GM12878 (cell line): Measurements from ENCODE around the gene ZNF837. TPM values are rescaled to one million over a fixed set of nuclear protein-coding genes. Genes with fewer than 3 reads are reported as not detected.

Experiments
- ATAC-seq: fragments of 200-7000 bp; cut with Tn5 transposase; 3 replicates; pipeline ENCODE4 v1.9.1; 2020; ENCODE audit warnings: mild to moderate bottlenecking, moderate library complexity
- BruUV-seq: library from RNA; stranded (reverse); fragments of 400-500 nt; replicated peaks from 2 replicates; lab custom pipeline; 2021; lab: Mats Ljungman, UMichigan
- CTCF ChIA-PET: fragments of 300-600 bp; sonication (Branson Sonifier 250); formaldehyde crosslinking; extraction: SDS; loops from one replicate; lab custom pipeline; 2021; ENCODE audit warnings: inconsistent platforms; lab: Yijun Ruan, JAX
- POLR2A ChIA-PET: fragments of 350-600 bp; formaldehyde crosslinking; extraction: SDS; loops from one replicate; lab custom pipeline; 2021; ENCODE audit warnings: inconsistent platforms; lab: Charles Lee
- RAD21 ChIA-PET: fragments of 300-600 bp; sonication (Branson Sonifier 250); formaldehyde crosslinking; loops from one replicate; lab custom pipeline; 2023; ENCODE audit warnings: antibody characterized with exemption; ENCODE audit not compliant: unreplicated experiment; lab: Charles Lee
- SMC1A ChIA-PET: fragments of 300-600 bp; sonication (Branson Sonifier 250); formaldehyde crosslinking; loops from one replicate; lab custom pipeline; 2023; ENCODE audit not compliant: unreplicated experiment, uncharacterized antibody; lab: Charles Lee
- DNase-seq: peaks from one replicate; pipeline ENCODE4 v3.0.0-alpha.2; 2011; ENCODE audit warnings: low read depth, low spot score
- FAIRE-seq: peaks from 3 replicates; lab custom pipeline; 2011; peaks lifted over from hg19 to GRCh38; lab: Jason Lieb, UNC
- H2AFZ ChIP-seq: 2 replicates; pipeline ENCODE4 v1.6.0; 2011; ENCODE audit warnings: low read depth, low read length, control low read depth; ENCODE audit not compliant: control insufficient read depth
- H3K27ac ChIP-seq: 2 replicates; pipeline ENCODE4 v1.5.1; 2011; ENCODE audit warnings: control low read depth; ENCODE audit not compliant: control insufficient read depth, insufficient read depth
- H3K27me3 ChIP-seq, 2 experiments: replicated peaks in 1 of 2; 2 replicates each; pipeline versions ENCODE4 v1.6.0 to v1.6.1; 2011; ENCODE audit warnings: low read length in 1 of 2; ENCODE audit not compliant: control insufficient read depth in 2 of 2, insufficient read depth in 2 of 2
- H3K36me3 ChIP-seq, 2 experiments: 2 replicates each; pipeline ENCODE4 v1.5.1; 2011; ENCODE audit warnings: low read length in 1 of 2; ENCODE audit not compliant: control insufficient read depth in 2 of 2, insufficient read depth in 2 of 2
- H3K4me1 ChIP-seq: 2 replicates; pipeline ENCODE4 v1.6.1; 2011; ENCODE audit warnings: mild to moderate bottlenecking, low read length, moderate library complexity, mixed read lengths; ENCODE audit not compliant: control insufficient read depth, insufficient read depth
- H3K4me2 ChIP-seq: 2 replicates; pipeline ENCODE4 v1.6.0; 2011; ENCODE audit warnings: control low read depth; ENCODE audit not compliant: control insufficient read depth, insufficient read depth
- H3K4me3 ChIP-seq: fragments of 200-600 bp; sonication (generic); 2 replicates; pipeline ENCODE4 v1.5.1; 2016
- H3K79me2 ChIP-seq: 2 replicates; pipeline ENCODE4 v1.6.0; 2011; ENCODE audit warnings: low read length; ENCODE audit not compliant: control insufficient read depth, insufficient read depth
- H3K9ac ChIP-seq: 2 replicates; pipeline ENCODE4 v1.8.0; 2011; ENCODE audit warnings: low read length, control low read depth, mixed read lengths; ENCODE audit not compliant: control insufficient read depth, insufficient read depth
- H3K9me3 ChIP-seq: replicated peaks from 3 replicates; pipeline ENCODE4 v1.5.1; 2011; ENCODE audit warnings: mild to moderate bottlenecking, low read length; ENCODE audit not compliant: control insufficient read depth, insufficient read depth
- H4K20me1 ChIP-seq: 2 replicates; pipeline ENCODE4 v1.6.0; 2011; ENCODE audit not compliant: control insufficient read depth, insufficient read depth
- BMI1 ChIP-seq: fragments of 450-650 bp; IDR thresholded peaks from 2 replicates; pipeline ENCODE4 v1.6.1; 2016; ENCODE audit warnings: mild to moderate bottlenecking, moderate library complexity, borderline replicate concordance
- CBX3 ChIP-seq: fragments of 200-600 bp; sonication (generic); IDR thresholded peaks from 2 replicates; pipeline ENCODE4 v1.6.1; 2016; ENCODE audit warnings: low read depth, borderline replicate concordance
- HDAC6 ChIP-seq: fragments of 200-600 bp; sonication (generic); IDR thresholded peaks from one replicate; pipeline ENCODE4 v1.8.0; 2017; ENCODE audit warnings: antibody characterized with exemption; ENCODE audit not compliant: unreplicated experiment
- KAT2A ChIP-seq: conservative IDR thresholded peaks from 2 replicates; pipeline ENCODE4 v1.6.1; 2011; ENCODE audit warnings: low read depth, low read length; ENCODE audit not compliant: control insufficient read depth
- KLF5 ChIP-seq: fragments of 450-650 bp; IDR thresholded peaks from 2 replicates; pipeline ENCODE4 v1.6.1; 2014; ENCODE audit warnings: mild to moderate bottlenecking; ENCODE audit not compliant: partially characterized antibody
- NFXL1 ChIP-seq: fragments of 450-650 bp; IDR thresholded peaks from 2 replicates; pipeline ENCODE4 v1.6.1; 2017; ENCODE audit warnings: antibody characterized with exemption, mild to moderate bottlenecking, borderline replicate concordance
- NFYB ChIP-seq: IDR thresholded peaks from 2 replicates; pipeline ENCODE4 v1.6.1; 2011; ENCODE audit warnings: low read depth, mild to moderate bottlenecking, low read length, improper control_type of control experiment, moderate library complexity; ENCODE audit not compliant: insufficient read depth
- NKRF ChIP-seq: fragments of 450-650 bp; conservative IDR thresholded peaks from 2 replicates; pipeline ENCODE4 v1.6.1; 2017; ENCODE audit warnings: mild to moderate bottlenecking, moderate library complexity
- PKNOX1 ChIP-seq: fragments of 450-650 bp; IDR thresholded peaks from 2 replicates; pipeline ENCODE4 v1.6.1; 2016; ENCODE audit warnings: mild to moderate bottlenecking
- POLR2AphosphoS5 ChIP-seq: IDR thresholded peaks from 2 replicates; pipeline ENCODE4 v1.6.1; 2011; ENCODE audit warnings: mild to moderate bottlenecking, low read length, inconsistent platforms
- RUNX3 ChIP-seq: IDR thresholded peaks from 2 replicates; pipeline ENCODE4 v1.6.1; 2012; ENCODE audit warnings: low read length, inconsistent platforms
- SMARCA5 ChIP-seq: fragments of 450-650 bp; IDR thresholded peaks from 2 replicates; pipeline ENCODE4 v1.6.1; 2017; ENCODE audit warnings: mild to moderate bottlenecking
- SREBF1 ChIP-seq: IDR thresholded peaks from 2 replicates; pipeline ENCODE4 v1.6.1; 2012; ENCODE audit warnings: mild to moderate bottlenecking, low read length
- SUZ12 ChIP-seq: fragments of 200-600 bp; sonication (generic); IDR thresholded peaks from one replicate; pipeline ENCODE4 v1.6.1; 2018; ENCODE audit warnings: antibody characterized with exemption, mild to moderate bottlenecking; ENCODE audit not compliant: unreplicated experiment
- WRNIP1 ChIP-seq: IDR thresholded peaks from 2 replicates; pipeline ENCODE4 v1.6.1; 2011; ENCODE audit warnings: low read depth, low read length, improper control_type of control experiment, borderline replicate concordance
- WGBS: methylation state at CpG from one replicate; pipeline ENCODE4 v1.1.6; 2016; ENCODE audit warnings: low lambda C conversion rate; ENCODE audit not compliant: insufficient replicate concordance, insufficient coverage; ENCODE audit errors: missing lambda C conversion rate; 5-methylcytosine and 5-hydroxymethylcytosine counted together
- in situ Hi-C: fragments of 300-500 bp; cut with MboI; formaldehyde crosslinking; loops from 9 replicates; pipeline ENCODE4 v1.14.3; 2018; ENCODE audit warnings: mixed read lengths
- intact Hi-C: fragments of 100-400 bp; cut with micrococcal nuclease; formaldehyde crosslinking; loops from one replicate; pipeline ENCODE4 v1.14.2; 2022; ENCODE audit not compliant: unreplicated experiment
- polyA plus RNA-seq, 11 experiments: library from polyadenylated mRNA; depleted of rRNA in 4 of 11; unstranded in 6 of 11; stranded (reverse) in 5 of 11; fragments of >200 nt; fragmentation: Nextera tagmentation in 4 of 11; fragmentation: Illumina TruSeq in 1 of 11; extraction: Ambion mirVana in 4 of 11; extraction: Trizol in 1 of 11; gene quantifications; 1 replicate in 1 of 11; 2 replicates in 10 of 11; pipeline versions ENCODE4 v1.2.1 to v1.2.3, GENCODE V29; 2011 to 2016; ENCODE audit warnings: inconsistent platforms in 2 of 11, missing spikeins in 2 of 11, low read depth in 1 of 11
- total RNA-seq, 4 experiments: library from RNA; depleted of rRNA in 3 of 4; stranded (reverse); fragments of >200 nt in 3 of 4; fragmentation: Illumina TruSeq in 1 of 4; extraction: Trizol in 1 of 4; gene quantifications; 2 replicates each; pipeline versions ENCODE4 v1.2.1 to v1.2.3, GENCODE V29; 2013 to 2021

Gene ZNF837
- total and polyA plus RNA-seq, 10 of the 15 experiments (the other 5 are each of a cell fraction or from before 2014, with no cell fraction given) = 0.07 to 2.9 (median 2.0) TPM; not detected in 2

GRCh38 chr19:58325311-58326022 lies 55.4 kb downstream of the ZNF837 start:
- WGBS = 84% methylated on average over 6 of the region's 6 CpGs
- H3K79me2 ChIP-seq = peaks cover 21% of the 10 kb centered on the region
- in situ Hi-C loops = no loop called here
- H3K4me2 ChIP-seq = peak overlapping the region; percentile 70
- RAD21 ChIA-PET = interaction anchor here (1.6 to 1.7 kb wide), 2 partner anchors 19 to 38 kb away, joined by 6 read pairs; partner anchors contain the start of gene ZNF497
- ATAC-seq (no peak), FAIRE-seq (no peak), DNase-seq (no peak)
- no peaks in the 10 kb centered on the region for H4K20me1 ChIP-seq
- H3K4me3 ChIP-seq = peak overlapping the region; percentile 74
- no peak overlapping the region for H3K9ac ChIP-seq
- POLR2A ChIA-PET = interaction anchor here (1.7 kb wide), 1 partner anchor 9 kb away, joined by 4 read pairs; no protein-coding TSS in a partner anchor
- CTCF ChIA-PET = interaction anchor here (0.6 kb wide), 1 partner anchor 481 kb away, joined by 3 read pairs; no protein-coding TSS in a partner anchor
- no peak overlapping the region for H2AFZ ChIP-seq
- H3K9me3 ChIP-seq = no peaks in the 10 kb centered on the region
- H3K27ac ChIP-seq = no peak overlapping the region; the same call in 1 of the 2 replicates
- TF ChIP-seq KAT2A (no peak), SREBF1 (no peak), CBX3 (no peak), HDAC6 (no peak), RUNX3 (no peak), NKRF (no peak), KLF5 (no peak), WRNIP1 (no peak), NFYB (no peak), SUZ12 (no peak), NFXL1 (no peak), PKNOX1 (no peak), BMI1 (no peak), SMARCA5 (no peak), POLR2AphosphoS5 (no peak)
- BruUV-seq = TSS peak; percentile 45
- SMC1A ChIA-PET = interaction anchor here (1.0 kb wide), 2 partner anchors 143 to 194 kb away, joined by 3 read pairs; partner anchors contain the start of gene ZBTB45
- H3K36me3 ChIP-seq = no peaks in the 10 kb centered on the region
- H3K27me3 ChIP-seq = no peaks in the 10 kb centered on the region
- peaks cover 5% of the 10 kb centered on the region for H3K4me1 ChIP-seq
- intact Hi-C loops = loop anchor here (2.0 to 5.0 kb wide), 4 partner anchors 21 to 192 kb away; partner anchors contain the start of genes ERVK3-1, ZBTB45, ZNF324 and ZNF837
